B cell (primary cell): ENCODE results near the gene ETV3.

Source experiments
- CTCF ChIP-seq: fragments of 200-600 bp; IDR thresholded peaks from one replicate; pipeline ENCODE4 v1.8.0; 2022; ENCODE audit warnings: antibody characterized with exemption, mild to moderate bottlenecking
- EZH2 ChIP-seq: IDR thresholded peaks from 2 replicates; pipeline ENCODE4 v1.6.1; 2012; ENCODE audit warnings: borderline replicate concordance, low read depth, mild to moderate bottlenecking, moderate library complexity, low read length; ENCODE audit not compliant: insufficient read depth, poor library complexity, severe bottlenecking

- no peak for TF ChIP-seq CTCF
- TF ChIP-seq EZH2 = no peak
Measured at GRCh38 chr1:157146244-157146643, 8.0 kb upstream of the ETV3 start.
